Fibroblast of pulmonary artery (primary cell): ENCODE measurements around the gene PROCA1.
"Not testable (repeated sequence)": the region's sequence is repeated elsewhere in the genome, so short reads cannot be mapped to it uniquely, and the experiment has no call there.

Experiments used
- DNase-seq: peaks from one replicate; pipeline ENCODE4 v3.0.0-alpha.2; 2010; ENCODE audit warnings: low read depth
- H3K4me3 ChIP-seq: replicated peaks from 2 replicates; pipeline ENCODE4 v1.5.1; 2011; ENCODE audit warnings: low read depth, mild to moderate bottlenecking, control low read depth, low read length, moderate library complexity
- TF ChIP-seq, protein P1 (sequence below): IDR thresholded peaks from 2 replicates; pipeline ENCODE4 v1.5.1; 2011; ENCODE audit warnings: mild to moderate bottlenecking, control low read depth, low read length, inconsistent platforms; ENCODE audit errors: missing control alignments

PROCA1 gene

GRCh38 chr17:28741358-28742349, 30.0 kb upstream of the PROCA1 start:
- TF ChIP-seq, protein P1, sequence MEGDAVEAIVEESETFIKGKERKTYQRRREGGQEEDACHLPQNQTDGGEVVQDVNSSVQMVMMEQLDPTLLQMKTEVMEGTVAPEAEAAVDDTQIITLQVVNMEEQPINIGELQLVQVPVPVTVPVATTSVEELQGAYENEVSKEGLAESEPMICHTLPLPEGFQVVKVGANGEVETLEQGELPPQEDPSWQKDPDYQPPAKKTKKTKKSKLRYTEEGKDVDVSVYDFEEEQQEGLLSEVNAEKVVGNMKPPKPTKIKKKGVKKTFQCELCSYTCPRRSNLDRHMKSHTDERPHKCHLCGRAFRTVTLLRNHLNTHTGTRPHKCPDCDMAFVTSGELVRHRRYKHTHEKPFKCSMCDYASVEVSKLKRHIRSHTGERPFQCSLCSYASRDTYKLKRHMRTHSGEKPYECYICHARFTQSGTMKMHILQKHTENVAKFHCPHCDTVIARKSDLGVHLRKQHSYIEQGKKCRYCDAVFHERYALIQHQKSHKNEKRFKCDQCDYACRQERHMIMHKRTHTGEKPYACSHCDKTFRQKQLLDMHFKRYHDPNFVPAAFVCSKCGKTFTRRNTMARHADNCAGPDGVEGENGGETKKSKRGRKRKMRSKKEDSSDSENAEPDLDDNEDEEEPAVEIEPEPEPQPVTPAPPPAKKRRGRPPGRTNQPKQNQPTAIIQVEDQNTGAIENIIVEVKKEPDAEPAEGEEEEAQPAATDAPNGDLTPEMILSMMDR, result no peak
- DNase-seq, result no peak
- no peak overlapping the region for H3K4me3 ChIP-seq

DNA sequence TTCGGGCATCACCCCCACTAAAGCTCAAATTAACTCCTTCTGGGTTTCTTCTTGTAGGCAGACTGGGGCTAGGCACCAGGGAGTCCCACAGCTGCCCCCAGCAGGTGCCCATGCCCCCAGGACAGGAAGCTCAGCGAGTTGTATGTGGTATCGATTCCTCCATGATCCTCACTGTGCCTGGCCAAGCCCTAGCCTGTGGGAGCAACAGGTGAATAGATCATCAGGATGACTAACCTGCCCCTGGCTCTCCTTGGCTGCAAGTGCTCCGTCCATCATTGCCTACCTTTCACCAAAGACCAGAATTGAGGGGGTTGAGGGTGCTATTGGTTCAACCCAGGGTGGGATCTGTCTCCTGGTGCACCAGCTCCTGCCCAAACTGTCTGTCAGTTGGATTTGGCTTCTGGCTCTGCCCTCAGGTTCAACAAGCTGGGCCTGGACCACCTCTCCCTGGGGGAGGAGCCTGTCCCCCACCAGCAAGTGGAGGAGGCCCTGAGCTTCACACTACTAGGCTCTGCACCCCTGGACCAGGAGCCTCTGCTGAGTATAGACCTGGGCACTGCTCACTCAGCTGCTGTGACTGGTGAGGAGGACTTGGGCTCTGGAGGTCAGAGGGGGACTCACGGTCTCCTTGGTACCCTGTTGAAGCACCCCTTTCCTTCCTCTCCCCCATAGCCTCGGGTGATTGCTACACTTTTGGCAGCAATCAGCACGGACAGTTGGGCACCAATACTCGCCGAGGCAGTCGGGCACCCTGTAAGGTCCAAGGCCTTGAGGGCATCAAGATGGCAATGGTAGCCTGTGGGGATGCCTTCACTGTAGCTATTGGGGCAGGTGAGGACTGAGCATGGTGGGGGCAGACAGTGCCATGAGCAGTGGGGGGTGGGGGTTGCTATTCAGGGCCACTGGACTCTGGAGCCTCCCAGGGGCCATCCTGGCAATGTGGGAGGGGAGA, 29.0 kb upstream of the PROCA1 start:
- TF ChIP-seq, protein P1, result no peak
- H3K4me3 ChIP-seq, result no peak overlapping the region
- no peak for DNase-seq

DNA sequence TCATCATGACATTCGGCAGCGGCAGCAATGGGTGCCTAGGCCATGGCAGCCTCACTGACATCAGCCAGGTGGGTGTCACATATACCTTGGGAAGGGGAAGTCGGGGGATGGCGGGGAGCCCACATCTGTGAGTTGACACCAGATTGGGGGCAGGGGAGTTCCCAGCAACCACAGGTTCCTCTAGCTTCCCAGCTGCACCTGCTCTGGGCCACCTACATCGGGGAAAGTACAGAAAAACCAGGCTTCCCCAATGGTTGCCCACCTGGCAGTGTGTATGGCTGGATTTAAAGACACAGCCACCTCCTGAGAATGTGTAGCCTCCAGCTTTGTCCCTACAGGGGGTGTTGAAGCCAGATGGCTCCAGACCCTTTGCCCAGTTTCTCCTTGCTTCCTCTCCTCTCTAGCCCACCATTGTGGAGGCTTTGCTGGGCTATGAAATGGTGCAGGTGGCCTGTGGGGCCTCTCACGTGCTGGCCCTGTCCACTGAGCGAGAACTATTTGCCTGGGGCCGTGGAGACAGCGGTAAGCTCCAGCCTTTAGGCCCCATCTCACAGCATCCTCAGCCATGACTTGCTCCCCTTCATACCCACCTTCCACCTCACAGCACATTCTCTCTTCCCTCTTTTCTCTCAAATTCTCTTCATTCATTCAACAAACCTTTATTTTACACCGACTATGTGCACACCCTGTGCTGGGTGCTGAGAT, 27.1 kb upstream of the PROCA1 start:
- TF ChIP-seq, protein P1, result no peak
- H3K4me3 ChIP-seq, result no peak overlapping the region
- DNase-seq, result no peak

DNA sequence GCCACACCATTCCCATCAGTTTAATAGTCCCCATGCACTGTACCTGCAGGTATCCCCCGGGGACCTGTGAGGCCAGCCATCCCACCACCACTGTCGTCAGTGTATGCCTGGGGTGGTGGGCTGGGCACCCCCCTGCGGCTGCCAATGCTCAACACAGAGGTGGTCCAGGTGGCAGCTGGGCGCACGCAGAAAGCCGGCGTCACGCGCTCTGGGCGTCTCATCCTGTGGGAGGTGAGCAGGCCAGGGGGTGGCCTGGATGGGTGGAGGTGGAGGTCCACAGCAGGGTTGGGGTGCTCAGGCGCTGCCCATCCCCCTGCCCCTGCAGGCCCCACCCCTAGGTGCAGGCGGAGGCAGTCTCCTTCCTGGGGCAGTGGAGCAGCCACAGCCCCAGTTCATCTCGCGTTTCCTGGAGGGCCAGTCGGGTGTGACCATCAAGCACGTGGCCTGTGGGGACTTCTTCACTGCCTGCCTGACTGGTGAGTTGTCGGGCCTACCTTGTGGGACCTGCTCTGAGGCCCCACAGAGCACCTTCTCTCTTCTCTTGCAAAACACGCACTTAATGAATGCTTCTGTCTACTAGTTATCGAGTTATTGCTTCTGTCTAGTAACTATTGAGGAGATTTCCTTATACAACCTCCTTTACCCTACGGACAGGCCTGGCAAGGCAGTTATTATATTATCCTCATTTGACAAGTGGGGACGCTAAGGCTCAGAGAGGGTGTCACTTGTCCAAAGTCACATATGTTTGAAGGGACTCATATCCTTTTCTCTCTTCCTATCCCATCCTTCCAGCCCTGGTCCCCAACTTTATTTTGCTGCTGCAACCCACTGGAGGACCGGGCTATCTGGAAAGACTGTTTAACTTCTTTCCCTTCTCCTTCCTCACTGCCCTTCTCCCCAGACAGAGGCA, 26.3 kb upstream of the PROCA1 start:
- H3K4me3 ChIP-seq, result no peak overlapping the region
- TF ChIP-seq, protein P1, result no peak
- no peak for DNase-seq

- no peak overlapping the region for H3K4me3 ChIP-seq
- TF ChIP-seq, protein P1, result no peak
- DNase-seq, result no peak
Measured at GRCh38 chr17:28737316-28737715, 25.6 kb upstream of the PROCA1 start.

DNA sequence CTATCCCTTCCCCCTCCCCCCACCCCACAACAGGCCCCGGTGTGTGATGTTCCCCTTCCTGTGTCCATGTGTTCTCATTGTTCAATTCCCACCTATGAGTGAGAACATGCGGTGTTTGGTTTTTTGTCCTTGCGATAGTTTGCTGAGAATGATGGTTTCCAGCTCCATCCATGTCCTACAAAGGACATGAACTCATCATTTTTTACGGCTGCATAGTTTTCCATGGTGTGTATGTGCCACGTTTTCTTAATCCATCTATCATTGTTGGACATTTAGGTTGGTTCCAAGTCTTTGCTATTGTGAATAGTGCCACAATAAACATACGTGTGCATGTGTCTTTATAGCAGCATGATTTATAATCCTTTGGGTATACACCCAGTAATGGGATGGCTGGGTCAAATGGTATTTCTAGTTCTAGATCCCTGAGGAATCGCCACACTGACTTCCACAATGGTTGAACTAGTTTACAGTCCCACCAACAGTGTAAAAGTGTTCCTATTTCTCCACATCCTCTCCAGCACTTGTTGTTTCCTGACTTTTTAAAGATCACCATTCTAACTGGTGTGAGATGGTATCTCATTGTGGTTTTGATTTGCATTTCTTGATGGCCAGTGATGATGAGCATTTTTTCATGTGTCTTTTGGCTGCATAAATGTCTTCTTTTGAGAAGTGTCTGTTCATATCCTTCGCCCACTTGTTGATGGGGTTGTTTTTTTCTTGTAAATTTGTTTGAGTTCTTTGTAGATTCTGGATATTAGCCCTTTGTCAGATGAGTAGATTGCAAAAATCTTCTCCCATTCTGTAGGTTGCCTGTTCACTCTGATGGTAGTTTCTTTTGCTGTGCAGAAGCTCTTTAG, 24.5 kb upstream of the PROCA1 start:
- H3K4me3 ChIP-seq, DNase-seq: not testable (repeated sequence)
